Measurements from ENCODE around the gene HIC2.

DNA sequence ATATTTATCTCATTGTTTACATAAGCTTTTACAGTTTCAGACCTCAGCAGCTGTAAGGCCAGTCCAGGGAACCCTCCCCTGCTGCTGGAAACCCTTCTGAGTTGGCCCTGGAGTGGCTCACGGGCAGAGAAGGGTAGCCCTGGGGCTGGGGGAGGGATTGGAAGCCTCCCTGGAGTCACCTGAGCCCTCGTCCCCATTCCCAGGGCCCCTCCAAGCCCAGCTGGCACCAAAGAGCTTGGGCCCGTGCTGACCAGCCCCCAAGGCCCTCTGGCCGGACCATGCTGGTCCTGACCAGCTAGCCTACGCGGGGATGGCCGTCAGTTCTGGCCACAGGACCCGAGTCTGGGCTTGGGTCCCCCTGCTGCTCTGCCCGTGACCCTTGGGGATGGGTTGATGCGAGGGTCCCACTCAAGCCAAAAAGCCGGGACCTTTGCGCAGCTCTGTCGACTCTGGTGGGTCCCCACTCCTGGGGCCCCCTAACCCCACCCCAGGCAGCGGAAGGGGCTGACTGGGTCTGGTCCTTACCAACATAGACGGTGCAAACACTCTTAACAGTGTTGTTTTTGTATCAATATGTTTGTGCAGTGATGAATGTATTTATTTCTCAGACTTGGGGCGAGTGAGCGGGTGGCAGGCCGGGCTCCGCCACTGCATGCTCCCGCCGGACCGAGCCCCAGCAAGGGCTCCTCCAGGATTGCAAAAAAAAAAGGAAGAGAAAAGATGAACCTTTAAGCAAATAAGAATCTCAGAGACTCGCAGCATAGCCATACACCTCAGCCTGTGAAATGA lies 32.6 kb downstream of the HIC2 start:
- TF ChIP-seq, protein P1, sequence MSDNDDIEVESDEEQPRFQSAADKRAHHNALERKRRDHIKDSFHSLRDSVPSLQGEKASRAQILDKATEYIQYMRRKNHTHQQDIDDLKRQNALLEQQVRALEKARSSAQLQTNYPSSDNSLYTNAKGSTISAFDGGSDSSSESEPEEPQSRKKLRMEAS (IDR thresholded peaks at IDR 0.05; ENCODE audit: low read depth, low read length) = no peak
- no peak for TF ChIP-seq JUND (IDR thresholded peaks at IDR 0.05; ENCODE audit: low read depth, low read length)
- TF ChIP-seq CHD2 (IDR thresholded peaks at IDR 0.05; ENCODE audit: borderline replicate concordance, low read depth, low read length) = no peak
- TF ChIP-seq EZH2 (IDR thresholded peaks at IDR 0.05; ENCODE audit: borderline replicate concordance, control insufficient read depth, low read depth, low read length) = no peak
- TF ChIP-seq MYC (IDR thresholded peaks at IDR 0.05; ENCODE audit: insufficient read depth, insufficient read length, insufficient replicate concordance, low read length, severe bottlenecking) = no peak
- TF ChIP-seq SREBF1 (IDR thresholded peaks at IDR 0.05; ENCODE audit: low read length) = no peak
- TF ChIP-seq, protein P2, sequence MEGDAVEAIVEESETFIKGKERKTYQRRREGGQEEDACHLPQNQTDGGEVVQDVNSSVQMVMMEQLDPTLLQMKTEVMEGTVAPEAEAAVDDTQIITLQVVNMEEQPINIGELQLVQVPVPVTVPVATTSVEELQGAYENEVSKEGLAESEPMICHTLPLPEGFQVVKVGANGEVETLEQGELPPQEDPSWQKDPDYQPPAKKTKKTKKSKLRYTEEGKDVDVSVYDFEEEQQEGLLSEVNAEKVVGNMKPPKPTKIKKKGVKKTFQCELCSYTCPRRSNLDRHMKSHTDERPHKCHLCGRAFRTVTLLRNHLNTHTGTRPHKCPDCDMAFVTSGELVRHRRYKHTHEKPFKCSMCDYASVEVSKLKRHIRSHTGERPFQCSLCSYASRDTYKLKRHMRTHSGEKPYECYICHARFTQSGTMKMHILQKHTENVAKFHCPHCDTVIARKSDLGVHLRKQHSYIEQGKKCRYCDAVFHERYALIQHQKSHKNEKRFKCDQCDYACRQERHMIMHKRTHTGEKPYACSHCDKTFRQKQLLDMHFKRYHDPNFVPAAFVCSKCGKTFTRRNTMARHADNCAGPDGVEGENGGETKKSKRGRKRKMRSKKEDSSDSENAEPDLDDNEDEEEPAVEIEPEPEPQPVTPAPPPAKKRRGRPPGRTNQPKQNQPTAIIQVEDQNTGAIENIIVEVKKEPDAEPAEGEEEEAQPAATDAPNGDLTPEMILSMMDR (IDR thresholded peaks at IDR 0.05 in 2 of 3, conservative IDR thresholded peaks at IDR 0.05 in 1 of 3; ENCODE audit: control insufficient read depth in 2 of 3, extremely low read depth in 1 of 3, insufficient read depth in 1 of 3, low read depth in 3 of 3, low read length in 3 of 3) = no peak
- no peak for TF ChIP-seq ZBED1 (IDR thresholded peaks at IDR 0.05; ENCODE audit: borderline replicate concordance)
- TF ChIP-seq JUNB (IDR thresholded peaks at IDR 0.05) = no peak

Measured in GM12878 (cell line).